Fibroblast of skin of abdomen (primary cell): Measurements from ENCODE around the gene LMF1.
"Not testable (repeated sequence)": the region's sequence is repeated elsewhere in the genome, so short reads cannot be mapped to it uniquely, and the experiment has no call there.

Experiments used
- DNase-seq: peaks from one replicate; pipeline ENCODE4 v3.0.0-alpha.2; 2013

LMF1 gene

GRCh38 chr16:970386-970765 lies 408 bp downstream of the LMF1 start:
- DNase-seq, result no peak

- DNase-seq, result peak; percentile 24
Observed at GRCh38 chr16:969508-970385, 1.0 kb downstream of the LMF1 start.

GRCh38 chr16:968620-969019 lies 2.2 kb downstream of the LMF1 start:
- no peak for DNase-seq

GRCh38 chr16:967546-968295 lies 3.1 kb downstream of the LMF1 start:
- DNase-seq, result no peak

GRCh38 chr16:967077-967541 lies 3.7 kb downstream of the LMF1 start:
- DNase-seq, result no peak

- DNase-seq, result no peak
Observed at GRCh38 chr16:966505-966904, 4.3 kb downstream of the LMF1 start.

- DNase-seq, result no peak
Observed at GRCh38 chr16:966035-966434, 4.7 kb downstream of the LMF1 start.

GRCh38 chr16:965487-965886 lies 5.3 kb downstream of the LMF1 start:
- no peak for DNase-seq

- DNase-seq, result no peak
Observed at GRCh38 chr16:965036-965395, 5.8 kb downstream of the LMF1 start.

GRCh38 chr16:964356-965035 lies 6.3 kb downstream of the LMF1 start:
- DNase-seq, result no peak

GRCh38 chr16:963913-964312 lies 6.9 kb downstream of the LMF1 start:
- DNase-seq, result no peak

GRCh38 chr16:962901-963814 lies 7.6 kb downstream of the LMF1 start:
- no peak for DNase-seq

GRCh38 chr16:962366-962765 lies 8.4 kb downstream of the LMF1 start:
- no peak for DNase-seq

- no peak for DNase-seq
Observed at GRCh38 chr16:959232-960040, 11.3 kb downstream of the LMF1 start.

- DNase-seq, result not testable (repeated sequence)
Observed at GRCh38 chr16:955766-956165, 15.0 kb downstream of the LMF1 start.

GRCh38 chr16:953818-954217 lies 17.0 kb downstream of the LMF1 start:
- not testable (repeated sequence) for DNase-seq

- no peak for DNase-seq
Observed at GRCh38 chr16:952321-952720, 18.5 kb downstream of the LMF1 start.

GRCh38 chr16:951660-952301 lies 19.0 kb downstream of the LMF1 start:
- DNase-seq, result no peak

- DNase-seq, result not testable (repeated sequence)
Observed at GRCh38 chr16:950733-951573, 19.8 kb downstream of the LMF1 start.

GRCh38 chr16:948767-949166 lies 22.0 kb downstream of the LMF1 start:
- DNase-seq, result not testable (repeated sequence)
